Measurements from ENCODE around the gene EPN2.
A peak's percentile ranks its signal among the peaks of the same experiment; 100 is the strongest.
"Not testable (repeated sequence)": the region's sequence is repeated elsewhere in the genome, so short reads cannot be mapped to it uniquely, and the experiment has no call there.

Gene EPN2

GRCh38 chr17:19343256-19343630 is 106.1 kb downstream of the EPN2 start:
- Histone ChIP-seq H3K27me3 (ENCODE audit: control insufficient read depth, insufficient read depth, low read length) (no peaks in the 10 kb centered on the region), H3K4me3 (ENCODE audit: low read length) (no peak overlapping the region), H3K9ac (ENCODE audit: low read length) (no peak overlapping the region), H3K36me3 (ENCODE audit: control insufficient read depth, insufficient read depth, low read length) (no peaks in the 10 kb centered on the region), H3K9me3 (ENCODE audit: control insufficient read depth, low read length) (no peaks in the 10 kb centered on the region), H3K4me1 (ENCODE audit: control insufficient read depth, insufficient read depth, low read length) (peaks cover 32% of the 10 kb centered on the region)

- peaks cover 29% of the 10 kb centered on the region for H3K4me1 ChIP-seq (ENCODE audit: control insufficient read depth, insufficient read depth, low read length)
Observed at GRCh38 chr17:19343671-19344151, 106.5 kb downstream of the EPN2 start.

DNA sequence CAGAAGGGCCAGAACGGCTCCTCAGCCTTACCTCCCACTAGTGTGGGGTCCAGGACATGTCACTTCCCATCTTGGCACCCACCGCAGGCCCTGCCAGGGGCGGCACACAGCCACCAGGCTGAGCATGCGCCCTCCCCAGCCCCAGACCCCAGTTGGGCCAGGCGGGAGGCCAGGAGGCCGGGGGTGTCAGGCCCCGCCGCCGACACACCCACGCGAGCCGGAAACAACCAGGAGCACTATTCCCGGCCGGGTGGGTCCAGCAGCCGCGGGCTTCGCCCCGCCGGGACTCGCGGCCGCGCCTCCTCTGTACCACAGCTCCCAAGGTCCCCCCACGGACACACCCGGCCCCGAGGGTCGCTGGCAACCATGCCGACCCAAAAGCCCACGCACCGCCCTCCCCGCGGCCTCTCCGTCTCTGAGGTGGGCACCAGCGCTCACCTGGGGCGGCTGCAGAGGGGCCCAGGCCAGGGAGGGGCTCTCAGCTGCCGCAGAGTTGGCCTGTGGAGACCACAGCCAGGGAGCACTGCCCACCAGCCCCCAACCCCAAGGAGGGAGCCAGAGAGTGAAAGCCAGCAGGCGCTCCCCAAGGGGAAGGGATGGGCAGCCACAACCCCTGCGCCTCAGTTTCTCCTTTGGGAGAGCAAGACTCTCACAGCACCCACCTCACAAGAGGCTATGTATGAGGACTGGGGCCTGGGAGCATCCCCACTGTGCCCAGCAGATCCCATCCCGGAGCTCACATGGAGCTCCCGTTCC is 107.3 kb downstream of the EPN2 start:
- peaks cover 29% of the 10 kb centered on the region for H3K4me1 ChIP-seq (ENCODE audit: control insufficient read depth, insufficient read depth, low read length)
- no peaks in the 10 kb centered on the region for H3K27me3 ChIP-seq (ENCODE audit: control insufficient read depth, insufficient read depth, low read length)
- H3K4me3 ChIP-seq (ENCODE audit: low read length), result no peak overlapping the region
- H3K9me3 ChIP-seq (ENCODE audit: control insufficient read depth, low read length), result no peaks in the 10 kb centered on the region
- no peaks in the 10 kb centered on the region for H3K36me3 ChIP-seq (ENCODE audit: control insufficient read depth, insufficient read depth, low read length)
- H3K9ac ChIP-seq (ENCODE audit: low read length), result no peak overlapping the region

More at GRCh38 chr17:19343671-19344151, 106.5 kb downstream of the EPN2 start:
- Histone ChIP-seq H3K27me3 (ENCODE audit: control insufficient read depth, insufficient read depth, low read length) (no peaks in the 10 kb centered on the region), H3K4me3 (ENCODE audit: low read length) (no peak overlapping the region), H3K36me3 (ENCODE audit: control insufficient read depth, insufficient read depth, low read length) (no peaks in the 10 kb centered on the region), H3K9ac (ENCODE audit: low read length) (no peak overlapping the region), H3K9me3 (ENCODE audit: control insufficient read depth, low read length) (no peaks in the 10 kb centered on the region)

- no peak overlapping the region for H3K4me3 ChIP-seq (ENCODE audit: low read length)
- no peaks in the 10 kb centered on the region for H3K36me3 ChIP-seq (ENCODE audit: control insufficient read depth, insufficient read depth, low read length)
- peaks cover 29% of the 10 kb centered on the region for H3K4me1 ChIP-seq (ENCODE audit: control insufficient read depth, insufficient read depth, low read length)
Observed at GRCh38 chr17:19345067-19345460, 107.9 kb downstream of the EPN2 start.

GRCh38 chr17:19345486-19346350 is 108.6 kb downstream of the EPN2 start:
- no peaks in the 10 kb centered on the region for H3K27me3 ChIP-seq (ENCODE audit: control insufficient read depth, insufficient read depth, low read length)
- no peak overlapping the region for H3K9ac ChIP-seq (ENCODE audit: low read length)
- H3K4me1 ChIP-seq (ENCODE audit: control insufficient read depth, insufficient read depth, low read length), result peaks cover 29% of the 10 kb centered on the region
- no peaks in the 10 kb centered on the region for H3K9me3 ChIP-seq (ENCODE audit: control insufficient read depth, low read length)
- no peaks in the 10 kb centered on the region for H3K36me3 ChIP-seq (ENCODE audit: control insufficient read depth, insufficient read depth, low read length)
- no peak overlapping the region for H3K4me3 ChIP-seq (ENCODE audit: low read length)

More at GRCh38 chr17:19345067-19345460, 107.9 kb downstream of the EPN2 start:
- Histone ChIP-seq H3K9ac (ENCODE audit: low read length) (no peak overlapping the region), H3K27me3 (ENCODE audit: control insufficient read depth, insufficient read depth, low read length) (no peaks in the 10 kb centered on the region), H3K9me3 (ENCODE audit: control insufficient read depth, low read length) (no peaks in the 10 kb centered on the region)

DNA sequence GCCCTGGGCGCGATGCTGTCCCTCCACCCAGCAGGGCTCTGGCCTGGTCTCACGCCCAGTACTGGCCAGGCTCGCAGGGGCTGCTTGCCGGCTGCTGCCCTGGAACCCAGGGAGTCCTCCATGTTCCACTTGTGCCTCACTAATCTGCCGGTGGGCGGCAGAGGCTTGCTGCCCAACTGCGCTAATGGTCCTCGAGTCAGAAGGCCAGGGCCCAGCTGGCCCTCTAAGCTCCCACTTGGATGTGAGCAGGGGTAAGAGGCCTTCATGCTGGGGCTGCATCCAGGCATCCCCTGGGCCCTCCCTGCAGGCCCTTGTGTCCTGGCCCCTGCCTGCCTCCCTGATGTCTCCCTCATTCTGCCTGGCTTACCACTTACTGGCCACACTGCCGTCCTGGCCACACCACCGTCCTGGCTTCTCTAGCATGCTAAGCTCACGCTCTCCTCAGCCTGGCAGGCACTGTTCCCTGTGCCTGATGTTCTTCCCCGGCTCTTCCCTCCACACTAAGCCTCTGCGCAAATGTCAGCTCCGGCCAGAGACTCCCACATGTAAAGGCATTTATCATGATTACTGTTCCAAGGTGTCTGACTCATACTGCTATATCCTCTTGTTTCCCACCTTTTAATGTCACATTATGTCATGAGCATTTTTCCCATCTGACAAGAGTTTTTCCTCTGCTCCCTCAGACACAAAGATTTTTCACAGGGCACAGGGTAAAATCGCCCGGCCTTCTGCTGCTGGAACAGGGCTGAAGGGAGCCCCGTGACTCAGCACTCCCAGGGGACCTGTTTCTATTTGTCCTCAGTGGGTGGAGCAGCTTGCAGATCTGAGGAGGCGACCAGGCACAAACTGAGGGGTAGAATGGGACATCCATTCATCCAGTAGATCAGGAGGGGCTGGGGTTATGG is 109.4 kb downstream of the EPN2 start:
- Histone ChIP-seq H3K9ac (ENCODE audit: low read length) (no peak overlapping the region), H3K4me3 (ENCODE audit: low read length) (no peak overlapping the region), H3K36me3 (ENCODE audit: control insufficient read depth, insufficient read depth, low read length) (no peaks in the 10 kb centered on the region), H3K27me3 (ENCODE audit: control insufficient read depth, insufficient read depth, low read length) (no peaks in the 10 kb centered on the region), H3K4me1 (ENCODE audit: control insufficient read depth, insufficient read depth, low read length) (peaks cover 29% of the 10 kb centered on the region), H3K9me3 (ENCODE audit: control insufficient read depth, low read length) (no peaks in the 10 kb centered on the region)

- H3K9ac ChIP-seq (ENCODE audit: low read length), result peak overlapping the region; percentile 29
- no peaks in the 10 kb centered on the region for H3K9me3 ChIP-seq (ENCODE audit: control insufficient read depth, low read length)
- no peaks in the 10 kb centered on the region for H3K27me3 ChIP-seq (ENCODE audit: control insufficient read depth, insufficient read depth, low read length)
- H3K36me3 ChIP-seq (ENCODE audit: control insufficient read depth, insufficient read depth, low read length), result no peaks in the 10 kb centered on the region
- no peak overlapping the region for H3K4me3 ChIP-seq (ENCODE audit: low read length)
- H3K4me1 ChIP-seq (ENCODE audit: control insufficient read depth, insufficient read depth, low read length), result peaks cover 29% of the 10 kb centered on the region
Observed at GRCh38 chr17:19347323-19348080, 110.3 kb downstream of the EPN2 start.

- H3K9ac ChIP-seq (ENCODE audit: low read length), result no peak overlapping the region
- H3K4me3 ChIP-seq (ENCODE audit: low read length), result no peak overlapping the region
- peaks cover 29% of the 10 kb centered on the region for H3K4me1 ChIP-seq (ENCODE audit: control insufficient read depth, insufficient read depth, low read length)
- H3K9me3 ChIP-seq (ENCODE audit: control insufficient read depth, low read length), result no peaks in the 10 kb centered on the region
- H3K36me3 ChIP-seq (ENCODE audit: control insufficient read depth, insufficient read depth, low read length), result no peaks in the 10 kb centered on the region
- H3K27me3 ChIP-seq (ENCODE audit: control insufficient read depth, insufficient read depth, low read length), result no peaks in the 10 kb centered on the region
Observed at GRCh38 chr17:19348081-19348650, 111.0 kb downstream of the EPN2 start.

GRCh38 chr17:19348806-19349205 is 111.6 kb downstream of the EPN2 start:
- no peaks in the 10 kb centered on the region for H3K36me3 ChIP-seq (ENCODE audit: control insufficient read depth, insufficient read depth, low read length)
- no peaks in the 10 kb centered on the region for H3K9me3 ChIP-seq (ENCODE audit: control insufficient read depth, low read length)
- H3K27me3 ChIP-seq (ENCODE audit: control insufficient read depth, insufficient read depth, low read length), result no peaks in the 10 kb centered on the region
- no peak overlapping the region for H3K9ac ChIP-seq (ENCODE audit: low read length)
- H3K4me1 ChIP-seq (ENCODE audit: control insufficient read depth, insufficient read depth, low read length), result peaks cover 29% of the 10 kb centered on the region
- H3K4me3 ChIP-seq (ENCODE audit: low read length), result no peak overlapping the region

GRCh38 chr17:19353401-19353800 is 116.2 kb downstream of the EPN2 start:
- H3K36me3 ChIP-seq (ENCODE audit: control insufficient read depth, insufficient read depth, low read length); H3K9me3 ChIP-seq (ENCODE audit: control insufficient read depth, low read length); H3K4me1 ChIP-seq (ENCODE audit: control insufficient read depth, insufficient read depth, low read length); H3K4me3 ChIP-seq (ENCODE audit: low read length); H3K9ac ChIP-seq (ENCODE audit: low read length); H3K27me3 ChIP-seq (ENCODE audit: control insufficient read depth, insufficient read depth, low read length): not testable (repeated sequence)

DNA sequence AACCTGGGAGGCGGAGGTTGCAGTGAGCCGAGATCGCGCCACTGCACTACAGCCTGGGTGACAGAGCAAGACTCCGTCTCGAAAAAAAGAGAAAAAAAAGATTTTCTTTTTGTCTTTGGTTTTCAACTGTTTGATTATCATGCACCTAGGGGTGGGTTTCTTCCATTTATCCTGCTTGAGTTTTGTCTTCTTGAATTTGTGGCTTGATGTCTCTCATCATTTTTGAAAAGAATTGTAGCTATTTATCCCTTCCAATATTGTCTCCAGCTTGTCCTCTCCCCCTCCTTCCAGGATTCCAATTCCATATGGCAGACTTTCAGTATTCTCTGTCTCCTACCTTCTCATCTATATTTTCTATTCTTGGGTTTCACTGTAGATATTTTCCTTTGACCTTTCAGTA is 117.6 kb downstream of the EPN2 start:
- Histone ChIP-seq H3K4me3 (ENCODE audit: low read length) (no peak overlapping the region), H3K9me3 (ENCODE audit: control insufficient read depth, low read length) (no peaks in the 10 kb centered on the region), H3K9ac (ENCODE audit: low read length) (no peak overlapping the region), H3K36me3 (ENCODE audit: control insufficient read depth, insufficient read depth, low read length) (peaks cover 5% of the 10 kb centered on the region), H3K27me3 (ENCODE audit: control insufficient read depth, insufficient read depth, low read length) (no peaks in the 10 kb centered on the region), H3K4me1 (ENCODE audit: control insufficient read depth, insufficient read depth, low read length) (no peaks in the 10 kb centered on the region)
